Measurements from ENCODE around the gene FBXW8. TPM values are rescaled to one million over a fixed set of nuclear protein-coding genes. Genes with fewer than 3 reads are reported as not detected.

FBXW8 gene
- polyA plus RNA-seq, 6 donors from 2014 or later = 7.4 to 15.3 (median 10.9) TPM

GRCh38 chr12:117041798-117042170, 131.0 kb downstream of the FBXW8 start:
- Mint-ChIP-seq H3K4me1 (peaks cover 4 to 14% (median 4%) of the 10 kb centered on the region in 3 donors), H3K27ac (no peak overlapping the region), H3K36me3 (no peaks in the 10 kb centered on the region), H3K9me3 (no peaks in the 10 kb centered on the region), H3K4me3 (no peak overlapping the region), H3K27me3 (peaks cover 11 to 17% (median 13%) of the 10 kb centered on the region in 3 donors)
- ATAC-seq (ENCODE audit: low read depth in 2 of 2) (no peak), DNase-seq (no peak)

GRCh38 chr12:117042171-117042842, 131.6 kb downstream of the FBXW8 start:
- no peaks in the 10 kb centered on the region for H3K36me3 Mint-ChIP-seq
- DNase-seq (no peak), ATAC-seq (ENCODE audit: low read depth in 2 of 2) (no peak)
- no peaks in the 10 kb centered on the region for H3K9me3 Mint-ChIP-seq
- no peak overlapping the region for H3K4me3 Mint-ChIP-seq
- peak overlapping the region in 2 of 6 donors; percentile 32 to 69 for H3K27ac Mint-ChIP-seq
- H3K4me1 Mint-ChIP-seq = peaks cover 4 to 14% (median 4%) of the 10 kb centered on the region in 3 donors
- peaks cover 11 to 17% (median 13%) of the 10 kb centered on the region in 3 donors for H3K27me3 Mint-ChIP-seq

- Mint-ChIP-seq H3K9me3 (no peaks in the 10 kb centered on the region), H3K4me3 (no peak overlapping the region), H3K27me3 (peaks cover 11 to 17% (median 13%) of the 10 kb centered on the region in 3 donors), H3K4me1 (peaks cover 4 to 14% (median 4%) of the 10 kb centered on the region in 3 donors), H3K27ac (peak overlapping the region in 1 of 6 donors; percentile 69), H3K36me3 (no peaks in the 10 kb centered on the region)
- no peak for DNase-seq
- no peak for ATAC-seq (ENCODE audit: low read depth in 2 of 2)
Observed at GRCh38 chr12:117042862-117043261, 132.1 kb downstream of the FBXW8 start.

- no peak for ATAC-seq (ENCODE audit: low read depth in 2 of 2)
- Mint-ChIP-seq H3K4me3 (peak overlapping the region in 2 of 8 donors; percentile 47 to 83), H3K27me3 (peaks cover 11 to 17% (median 13%) of the 10 kb centered on the region in 3 donors), H3K9me3 (no peaks in the 10 kb centered on the region), H3K27ac (no peak overlapping the region), H3K4me1 (peaks cover 4 to 14% (median 4%) of the 10 kb centered on the region in 3 donors), H3K36me3 (no peaks in the 10 kb centered on the region)
- no peak for DNase-seq
Observed at GRCh38 chr12:117044311-117044710, 133.6 kb downstream of the FBXW8 start.

- H3K9me3 Mint-ChIP-seq = no peaks in the 10 kb centered on the region
- no peak for DNase-seq
- peak overlapping the region in 1 of 6 donors; percentile 58 for H3K27ac Mint-ChIP-seq
- H3K4me3 Mint-ChIP-seq = peak overlapping the region in 3 of 8 donors; percentile 32 to 83 (median 47)
- no peaks in the 10 kb centered on the region for H3K36me3 Mint-ChIP-seq
- H3K27me3 Mint-ChIP-seq = peaks cover 11 to 17% (median 13%) of the 10 kb centered on the region in 3 donors
- H3K4me1 Mint-ChIP-seq = peaks cover 4 to 14% (median 4%) of the 10 kb centered on the region in 3 donors
- ATAC-seq (ENCODE audit: low read depth in 2 of 2) = no peak
Observed at GRCh38 chr12:117044790-117045159, 134.0 kb downstream of the FBXW8 start.

- no peaks in the 10 kb centered on the region for H3K9me3 Mint-ChIP-seq
- no peaks in the 10 kb centered on the region for H3K36me3 Mint-ChIP-seq
- peaks cover 11 to 17% (median 12%) of the 10 kb centered on the region in 3 donors for H3K27me3 Mint-ChIP-seq
Observed at GRCh38 chr12:117045160-117046010, 134.6 kb downstream of the FBXW8 start.

GRCh38 chr12:117046011-117046369, 135.2 kb downstream of the FBXW8 start:
- no peak for DNase-seq
- Mint-ChIP-seq H3K4me3 (no peak overlapping the region), H3K9me3 (no peaks in the 10 kb centered on the region), H3K27ac (peak overlapping the region in 1 of 6 donors; percentile 69), H3K27me3 (peaks cover 6 to 17% (median 11%) of the 10 kb centered on the region in 3 donors), H3K4me1 (peaks cover 0 to 14% (median 4%) of the 10 kb centered on the region in 3 donors), H3K36me3 (no peaks in the 10 kb centered on the region)
- no peak for ATAC-seq (ENCODE audit: low read depth in 2 of 2)

More at GRCh38 chr12:117045160-117046010, 134.6 kb downstream of the FBXW8 start:
- DNase-seq = no peak
- Mint-ChIP-seq H3K27ac (peak overlapping the region in 2 of 6 donors; percentile 58 to 69), H3K4me1 (peaks cover 4 to 14% (median 4%) of the 10 kb centered on the region in 3 donors), H3K4me3 (peak overlapping the region in 2 of 8 donors; percentile 9 to 47)
- no peak for ATAC-seq (ENCODE audit: low read depth in 2 of 2)

GRCh38 chr12:117046425-117046824, 135.7 kb downstream of the FBXW8 start:
- no peak overlapping the region for H3K4me3 Mint-ChIP-seq
- H3K27ac Mint-ChIP-seq = peak overlapping the region in 1 of 6 donors; percentile 6
- ATAC-seq (ENCODE audit: low read depth in 2 of 2) = no peak
- peaks cover 0 to 14% (median 4%) of the 10 kb centered on the region in 3 donors for H3K4me1 Mint-ChIP-seq
- no peaks in the 10 kb centered on the region for H3K36me3 Mint-ChIP-seq
- no peaks in the 10 kb centered on the region for H3K9me3 Mint-ChIP-seq
- DNase-seq = no peak
- peaks cover 5 to 17% (median 11%) of the 10 kb centered on the region in 3 donors for H3K27me3 Mint-ChIP-seq

GRCh38 chr12:117046861-117047530, 136.2 kb downstream of the FBXW8 start:
- Mint-ChIP-seq H3K4me3 (no peak overlapping the region), H3K36me3 (no peaks in the 10 kb centered on the region), H3K27ac (peak overlapping the region in 2 of 6 donors; percentile 44 to 56), H3K27me3 (peaks cover 5 to 17% (median 11%) of the 10 kb centered on the region in 3 donors), H3K9me3 (no peaks in the 10 kb centered on the region), H3K4me1 (peaks cover 0 to 14% (median 4%) of the 10 kb centered on the region in 3 donors)
- ATAC-seq (ENCODE audit: low read depth in 2 of 2) (no peak), DNase-seq (no peak)

- no peaks in the 10 kb centered on the region for H3K36me3 Mint-ChIP-seq
- H3K9me3 Mint-ChIP-seq = no peaks in the 10 kb centered on the region
- no peak overlapping the region for H3K4me3 Mint-ChIP-seq
- DNase-seq = no peak
- peaks cover 4 to 14% (median 4%) of the 10 kb centered on the region in 3 donors for H3K4me1 Mint-ChIP-seq
- H3K27me3 Mint-ChIP-seq = peaks cover 0 to 12% (median 7%) of the 10 kb centered on the region in 3 donors
- no peak for ATAC-seq (ENCODE audit: low read depth in 2 of 2)
- H3K27ac Mint-ChIP-seq = peak overlapping the region in 1 of 6 donors; percentile 79
Observed at GRCh38 chr12:117047810-117048584, 137.2 kb downstream of the FBXW8 start.

- ATAC-seq (ENCODE audit: low read depth in 2 of 2) (no peak), DNase-seq (no peak)
- Mint-ChIP-seq H3K36me3 (no peaks in the 10 kb centered on the region), H3K9me3 (no peaks in the 10 kb centered on the region), H3K4me1 (peaks cover 4 to 14% (median 5%) of the 10 kb centered on the region in 3 donors), H3K27ac (peak overlapping the region in 1 of 6 donors; percentile 79), H3K27me3 (peaks cover 0 to 12% (median 4%) of the 10 kb centered on the region in 3 donors), H3K4me3 (no peak overlapping the region)
Observed at GRCh38 chr12:117048585-117048904, 137.8 kb downstream of the FBXW8 start.

GRCh38 chr12:117049295-117049694, 138.5 kb downstream of the FBXW8 start:
- H3K4me3 Mint-ChIP-seq = no peak overlapping the region
- no peak overlapping the region for H3K27ac Mint-ChIP-seq
- peaks cover 4 to 14% (median 5%) of the 10 kb centered on the region in 3 donors for H3K4me1 Mint-ChIP-seq
- no peaks in the 10 kb centered on the region for H3K36me3 Mint-ChIP-seq
- H3K9me3 Mint-ChIP-seq = no peaks in the 10 kb centered on the region
- no peak for ATAC-seq (ENCODE audit: low read depth in 2 of 2)
- peaks cover 0 to 12% (median 4%) of the 10 kb centered on the region in 3 donors for H3K27me3 Mint-ChIP-seq
- no peak for DNase-seq

Measured in naive B cell (primary cell).